ENCODE results near the gene PFN4. TPM values are rescaled to one million over a fixed set of nuclear protein-coding genes. Genes with fewer than 3 reads are reported as not detected.

PFN4 gene
- total and polyA plus RNA-seq, 9 of the 15 experiments (the other 6 are each of a cell fraction or from before 2014, with no cell fraction given): 0.07 to 0.54 (median 0.31) TPM; not detected in 2

GRCh38 chr2:24076849-24077534, 46.1 kb downstream of the PFN4 start:
- H3K9me1 ChIP-seq (ENCODE audit: control insufficient read depth, insufficient read depth, low read length): no peaks in the 10 kb centered on the region
- H3K27me3 ChIP-seq (ENCODE audit: control insufficient read depth in 2 of 2, insufficient read depth in 2 of 2, low read length in 2 of 2): no peaks in the 10 kb centered on the region
- H3K4me1 ChIP-seq (replicated peaks in 1 of 2; ENCODE audit: control insufficient read depth in 2 of 2, insufficient read depth in 2 of 2, low read length in 2 of 2): peaks cover 9 to 15% of the 10 kb centered on the region in 2 experiments; a peak in 4 of 5 replicates
- DNase-seq (ENCODE audit: extremely low read depth in 1 of 4, low spot score in 3 of 4) (peak in 2 of 4 experiments; percentile 12 to 42), ATAC-seq (peak; percentile 62), FAIRE-seq (no peak)
- no peaks in the 10 kb centered on the region for H3K9me3 ChIP-seq (replicated peaks; ENCODE audit: control insufficient read depth, insufficient read depth, low read depth, low read length)
- peak overlapping the region; percentile 66 to 92 for H3K9ac ChIP-seq (ENCODE audit: insufficient read depth in 1 of 2, low read depth in 2 of 2, low read length in 2 of 2)
- in situ Hi-C loops (cut with MboI) (no loop called here), intact Hi-C loops (cut with micrococcal nuclease) (loop anchor here (1.0 to 2.0 kb wide), 3 partner anchors 30 to 150 kb away; partner anchors contain the start of genes ATAD2B and WDCP)
- peak overlapping the region; percentile 82 for H2AFZ ChIP-seq (ENCODE audit: low read depth, low read length)
- ChIA-PET CTCF (ENCODE audit: low intra/inter-chr PET ratio) (no interaction called here), POLR2A (interaction anchor here (0.5 to 1.9 kb wide), 11 partner anchors 10 to 1801 kb away, joined by 3 to 16 read pairs (median 6); partner anchors contain the start of genes ASXL2, ATAD2B, MFSD2B and WDCP)
- H4K20me1 ChIP-seq (replicated peaks; ENCODE audit: control insufficient read depth, insufficient read depth, low read length): no peaks in the 10 kb centered on the region
- H3K27ac ChIP-seq (ENCODE audit: extremely low read depth, low read depth, low read length): peak overlapping the region; percentile 60
- H3K4me2 ChIP-seq (ENCODE audit: insufficient read depth, low read length): peak overlapping the region; percentile 99
- peaks cover 32% of the 10 kb centered on the region for H3K36me3 ChIP-seq (ENCODE audit: control insufficient read depth, insufficient read depth, low read length)
- H3K79me2 ChIP-seq (ENCODE audit: control insufficient read depth, insufficient read depth, low read length): peaks cover 41% of the 10 kb centered on the region
- BruUV-seq (replicated peaks): no TSS peak
- under 1% methylated on average over 23 of the region's 41 CpGs for WGBS (ENCODE audit: insufficient coverage, low coverage, missing lambda C conversion rate)
- peak overlapping the region; percentile 58 for H3K4me3 ChIP-seq
- TF ChIP-seq E2F6 (IDR thresholded peaks at IDR 0.05; ENCODE audit: borderline replicate concordance in 1 of 2, extremely low read depth in 1 of 2, insufficient read depth in 1 of 2, insufficient read length in 1 of 2, low read depth in 1 of 2, low read length in 1 of 2, poor library complexity in 1 of 2, severe bottlenecking in 1 of 2): peak in 1 of 2 experiments; percentile 50
- TF ChIP-seq LARP7 (IDR thresholded peaks at IDR 0.05): 0 out of 2 replicates have a peak, but pooled peaks have one; percentile 62
- peak; percentile 56 for TF ChIP-seq L3MBTL2 (IDR thresholded peaks at IDR 0.05)
- TF ChIP-seq MYC (IDR thresholded peaks at IDR 0.05; ENCODE audit: low read depth, low read length): no peak
- 0 out of 2 replicates have a peak, but pooled peaks have one; percentile 45 for TF ChIP-seq MYC (CRISPR knock-in tag; IDR thresholded peaks at IDR 0.05; ENCODE audit: borderline replicate concordance, low read depth)
- 0 out of 2 replicates have a peak, but pooled peaks have one; percentile 12 for TF ChIP-seq ZNF740 (CRISPR knock-in tag; IDR thresholded peaks at IDR 0.05)
- TF ChIP-seq ZNF740 (tag; IDR thresholded peaks at IDR 0.05): no peak
- 0 out of 2 replicates have a peak, but pooled peaks have one; percentile 7 for TF ChIP-seq POLR2G (IDR thresholded peaks at IDR 0.05; ENCODE audit: low read depth, low read length)
- TF ChIP-seq ZFX (CRISPR knock-in tag; IDR thresholded peaks at IDR 0.05): peak; percentile 80
- 0 out of 2 replicates have a peak, but pooled peaks have one; percentile 18 for TF ChIP-seq SMARCE1 (IDR thresholded peaks at IDR 0.05)
- TF ChIP-seq DNMT1 (IDR thresholded peaks at IDR 0.05): no peak
- TF ChIP-seq ZNF584 (CRISPR knock-in tag; IDR thresholded peaks at IDR 0.05; ENCODE audit: low read depth): no peak
- TF ChIP-seq POLR2B (IDR thresholded peaks at IDR 0.05; ENCODE audit: low read depth, partially characterized antibody): peak; percentile 42
- TF ChIP-seq CHD1 (IDR thresholded peaks at IDR 0.05; ENCODE audit: low read length): peak; percentile 46
- no peak for TF ChIP-seq HDAC6 (IDR thresholded peaks at IDR 0.05; ENCODE audit: low read depth, low read length)
- TF ChIP-seq MLLT1 (IDR thresholded peaks at IDR 0.05): 0 out of 4 replicates have a peak, but pooled peaks of 1 of the 2 experiments have one; percentile 11
- no peak for TF ChIP-seq POU5F1 (IDR thresholded peaks at IDR 0.05; ENCODE audit: borderline replicate concordance, low read depth, low read length, partially characterized antibody)
- peak; percentile 49; the same call in 1 of the 2 replicates for TF ChIP-seq PHF8 (IDR thresholded peaks at IDR 0.05; ENCODE audit: borderline replicate concordance, low read length)
